ENCODE data around the gene MAMSTR. TPM values are rescaled to one million over a fixed set of nuclear protein-coding genes. Genes with fewer than 3 reads are reported as not detected.
"Not testable (repeated sequence)": the region's sequence is repeated elsewhere in the genome, so short reads cannot be mapped to it uniquely, and the experiment has no call there.

MAMSTR gene
- total and polyA plus RNA-seq, 2 experiments from 2014 or later: 0.22 to 2.7 TPM

DNA sequence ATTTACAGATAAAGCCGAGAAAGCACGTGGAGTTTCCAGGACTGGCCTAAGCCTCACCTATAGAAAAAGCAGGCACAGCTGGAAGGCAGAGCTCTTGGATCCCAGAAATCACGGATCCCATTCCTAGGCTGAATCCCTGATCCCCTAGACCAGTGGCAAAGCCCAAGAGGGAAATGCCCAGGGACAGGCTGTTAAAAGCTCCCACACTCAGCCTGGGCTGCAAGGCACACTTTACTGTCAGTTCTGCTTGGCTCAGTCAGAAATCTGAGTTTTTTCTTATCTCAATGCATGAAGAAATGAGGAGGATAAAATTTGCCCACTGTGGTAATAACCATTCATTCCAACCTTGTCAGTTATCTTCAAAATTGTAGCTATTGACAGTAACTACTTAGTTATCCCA is 31.7 kb downstream of the MAMSTR start:
- Histone ChIP-seq H4K20me1 (ENCODE audit: insufficient read depth) (no peaks in the 10 kb centered on the region), H3K9me3 (ENCODE audit: low read depth) (no peaks in the 10 kb centered on the region), H3K9me2 (ENCODE audit: insufficient read depth) (no peaks in the 10 kb centered on the region), H2AFZ (no peak overlapping the region), H3K4me1 (ENCODE audit: insufficient read depth) (no peaks in the 10 kb centered on the region), H3K27ac (no peak overlapping the region), H3K4me2 (ENCODE audit: unreplicated experiment) (no peak overlapping the region), H3K4me3 (no peak overlapping the region), H3K27me3 (replicated peaks; ENCODE audit: insufficient read depth) (no peaks in the 10 kb centered on the region), H3K79me2 (ENCODE audit: insufficient read depth) (no peaks in the 10 kb centered on the region), H3K36me3 (ENCODE audit: low read depth) (no peaks in the 10 kb centered on the region), H3F3A (ENCODE audit: insufficient read depth) (no peaks in the 10 kb centered on the region), H3K9ac (no peak overlapping the region)
- TF ChIP-seq EZH2 (IDR thresholded peaks at IDR 0.05; ENCODE audit: insufficient read depth, poor library complexity, severe bottlenecking) (no peak), EZH2phosphoT487 (IDR thresholded peaks at IDR 0.05; ENCODE audit: insufficient read depth, low read depth) (no peak)
- in situ Hi-C loops (cut with MboI): no loop called here
- no peak for DNase-seq
- 79% methylated on average over 3 of the region's 3 CpGs for WGBS, 2 experiments (ENCODE audit: low coverage in 1 of 2, low lambda C conversion rate in 2 of 2, missing lambda C conversion rate in 2 of 2)

GRCh38 chr19:48686637-48687036 is 32.9 kb downstream of the MAMSTR start:
- H3K4me3 ChIP-seq; H3F3A ChIP-seq (ENCODE audit: insufficient read depth); H3K4me1 ChIP-seq (ENCODE audit: insufficient read depth); H4K20me1 ChIP-seq (ENCODE audit: insufficient read depth); H3K79me2 ChIP-seq (ENCODE audit: insufficient read depth); DNase-seq; H3K4me2 ChIP-seq (ENCODE audit: unreplicated experiment); H3K9me3 ChIP-seq (ENCODE audit: low read depth); H3K27me3 ChIP-seq (replicated peaks; ENCODE audit: insufficient read depth); H2AFZ ChIP-seq; in situ Hi-C loops (cut with MboI); H3K36me3 ChIP-seq (ENCODE audit: low read depth); H3K9ac ChIP-seq; H3K9me2 ChIP-seq (ENCODE audit: insufficient read depth); H3K27ac ChIP-seq: not testable (repeated sequence)
- 69 to 72% methylated on average over 7 of the region's 7 CpGs for WGBS, 2 experiments (ENCODE audit: low coverage in 1 of 2, low lambda C conversion rate in 2 of 2, missing lambda C conversion rate in 2 of 2)

GRCh38 chr19:48686088-48686487 is 33.4 kb downstream of the MAMSTR start:
- H3K36me3 ChIP-seq (ENCODE audit: low read depth): no peaks in the 10 kb centered on the region
- no peak overlapping the region for H3K9ac ChIP-seq
- H3K4me1 ChIP-seq (ENCODE audit: insufficient read depth): no peaks in the 10 kb centered on the region
- in situ Hi-C loops (cut with MboI): no loop called here
- H3F3A ChIP-seq (ENCODE audit: insufficient read depth): no peaks in the 10 kb centered on the region
- no peak overlapping the region for H3K4me2 ChIP-seq (ENCODE audit: unreplicated experiment)
- H3K9me3 ChIP-seq (ENCODE audit: low read depth): no peaks in the 10 kb centered on the region
- H2AFZ ChIP-seq: no peak overlapping the region
- no peak overlapping the region for H3K27ac ChIP-seq
- TF ChIP-seq EZH2 (IDR thresholded peaks at IDR 0.05; ENCODE audit: insufficient read depth, poor library complexity, severe bottlenecking): no peak
- no peak for DNase-seq
- H3K4me3 ChIP-seq: no peak overlapping the region
- no peaks in the 10 kb centered on the region for H3K27me3 ChIP-seq (replicated peaks; ENCODE audit: insufficient read depth)
- no peaks in the 10 kb centered on the region for H4K20me1 ChIP-seq (ENCODE audit: insufficient read depth)
- 53 to 54% methylated on average over 3 of the region's 3 CpGs for WGBS, 2 experiments (ENCODE audit: low coverage in 1 of 2, low lambda C conversion rate in 2 of 2, missing lambda C conversion rate in 2 of 2)
- H3K9me2 ChIP-seq (ENCODE audit: insufficient read depth): no peaks in the 10 kb centered on the region
- H3K79me2 ChIP-seq (ENCODE audit: insufficient read depth): no peaks in the 10 kb centered on the region

GRCh38 chr19:48685583-48685982 is 33.9 kb downstream of the MAMSTR start:
- Histone ChIP-seq H3K9me2 (ENCODE audit: insufficient read depth) (no peaks in the 10 kb centered on the region), H3K27ac (no peak overlapping the region), H3K9me3 (ENCODE audit: low read depth) (no peaks in the 10 kb centered on the region), H3F3A (ENCODE audit: insufficient read depth) (no peaks in the 10 kb centered on the region), H3K4me3 (no peak overlapping the region), H3K79me2 (ENCODE audit: insufficient read depth) (no peaks in the 10 kb centered on the region), H2AFZ (no peak overlapping the region), H3K4me1 (ENCODE audit: insufficient read depth) (no peaks in the 10 kb centered on the region), H3K4me2 (ENCODE audit: unreplicated experiment) (no peak overlapping the region), H3K36me3 (ENCODE audit: low read depth) (no peaks in the 10 kb centered on the region), H3K27me3 (replicated peaks; ENCODE audit: insufficient read depth) (no peaks in the 10 kb centered on the region), H4K20me1 (ENCODE audit: insufficient read depth) (no peaks in the 10 kb centered on the region), H3K9ac (no peak overlapping the region)
- WGBS, 2 experiments (ENCODE audit: low coverage in 1 of 2, low lambda C conversion rate in 2 of 2, missing lambda C conversion rate in 2 of 2): 73 to 80% methylated on average over 9 of the region's 9 CpGs
- in situ Hi-C loops (cut with MboI): no loop called here
- TF ChIP-seq EZH2phosphoT487 (IDR thresholded peaks at IDR 0.05; ENCODE audit: insufficient read depth, low read depth): no peak
- no peak for TF ChIP-seq EZH2 (IDR thresholded peaks at IDR 0.05; ENCODE audit: insufficient read depth, poor library complexity, severe bottlenecking)
- DNase-seq: no peak

- in situ Hi-C loops (cut with MboI): no loop called here
These were observed 36.2 kb downstream of the MAMSTR start for GRCh38 chr19:48683349-48683748.

More at GRCh38 chr19:48683349-48683748, 36.2 kb downstream of the MAMSTR start:
- Histone ChIP-seq H3K4me2 (ENCODE audit: unreplicated experiment) (peak overlapping the region; percentile 80), H3F3A (ENCODE audit: insufficient read depth) (no peaks in the 10 kb centered on the region), H3K9ac (no peak overlapping the region), H3K79me2 (ENCODE audit: insufficient read depth) (no peaks in the 10 kb centered on the region), H3K9me2 (ENCODE audit: insufficient read depth) (no peaks in the 10 kb centered on the region), H2AFZ (peak overlapping the region; percentile 79), H3K36me3 (ENCODE audit: low read depth) (no peaks in the 10 kb centered on the region), H4K20me1 (ENCODE audit: insufficient read depth) (no peaks in the 10 kb centered on the region), H3K9me3 (ENCODE audit: low read depth) (no peaks in the 10 kb centered on the region), H3K27ac (no peak overlapping the region), H3K27me3 (replicated peaks; ENCODE audit: insufficient read depth) (no peaks in the 10 kb centered on the region), H3K4me1 (ENCODE audit: insufficient read depth) (no peaks in the 10 kb centered on the region), H3K4me3 (peak overlapping the region; percentile 59; the same call in 1 of the 2 replicates)
- TF ChIP-seq EZH2phosphoT487 (IDR thresholded peaks at IDR 0.05; ENCODE audit: insufficient read depth, low read depth) (no peak), EZH2 (IDR thresholded peaks at IDR 0.05; ENCODE audit: insufficient read depth, poor library complexity, severe bottlenecking) (no peak)
- DNase-seq: peak; percentile 53
- 42 to 44% methylated on average over 11 of the region's 11 CpGs for WGBS, 2 experiments (ENCODE audit: low coverage in 1 of 2, low lambda C conversion rate in 2 of 2, missing lambda C conversion rate in 2 of 2)

All from GM23248 (cell line).